HG03571 (cell line): ENCODE data around the gene ABLIM2.

Experiments
- ATAC-seq: cut with Tn5 transposase; IDR thresholded peaks from one replicate; pipeline ENCODE4 v1.9.1; 2021; ENCODE audit not compliant: unreplicated experiment

The ABLIM2 gene

GRCh38 chr4:7990807-7991459 lies 167.7 kb downstream of the ABLIM2 start:
- ATAC-seq = no peak

GRCh38 chr4:7989654-7990053 lies 169.0 kb downstream of the ABLIM2 start:
- no peak for ATAC-seq

- no peak for ATAC-seq
These were observed 170.2 kb downstream of the ABLIM2 start for GRCh38 chr4:7988437-7988836.

- ATAC-seq = no peak
These were observed 171.2 kb downstream of the ABLIM2 start for GRCh38 chr4:7987148-7987989.

- ATAC-seq = no peak
These were observed 172.6 kb downstream of the ABLIM2 start for GRCh38 chr4:7985891-7986441.

- ATAC-seq = no peak
These were observed 173.5 kb downstream of the ABLIM2 start for GRCh38 chr4:7985072-7985471.

- no peak for ATAC-seq
These were observed 174.2 kb downstream of the ABLIM2 start for GRCh38 chr4:7984286-7984925.

- ATAC-seq = no peak
These were observed 175.3 kb downstream of the ABLIM2 start for GRCh38 chr4:7983296-7983695.

- no peak for ATAC-seq
These were observed 176.7 kb downstream of the ABLIM2 start for GRCh38 chr4:7981738-7982394.

- ATAC-seq = no peak
These were observed 178.6 kb downstream of the ABLIM2 start for GRCh38 chr4:7980036-7980435.

- ATAC-seq = no peak
These were observed 179.0 kb downstream of the ABLIM2 start for GRCh38 chr4:7979652-7979968.

- no peak for ATAC-seq
These were observed 179.5 kb downstream of the ABLIM2 start for GRCh38 chr4:7978907-7979651.

GRCh38 chr4:7978489-7978888 lies 180.1 kb downstream of the ABLIM2 start:
- no peak for ATAC-seq

GRCh38 chr4:7976634-7977033 lies 182.0 kb downstream of the ABLIM2 start:
- no peak for ATAC-seq

GRCh38 chr4:7976025-7976424 lies 182.6 kb downstream of the ABLIM2 start:
- ATAC-seq = no peak

- no peak for ATAC-seq
These were observed 184.2 kb downstream of the ABLIM2 start for GRCh38 chr4:7974425-7974824.

GRCh38 chr4:7973545-7973981 lies 185.1 kb downstream of the ABLIM2 start:
- no peak for ATAC-seq

- ATAC-seq = no peak
These were observed 186.6 kb downstream of the ABLIM2 start for GRCh38 chr4:7971881-7972500.

GRCh38 chr4:7971159-7971631 lies 187.4 kb downstream of the ABLIM2 start:
- no peak for ATAC-seq

- no peak for ATAC-seq
These were observed 188.2 kb downstream of the ABLIM2 start for GRCh38 chr4:7970361-7970946.
